ENCODE results near the gene TRDN.

GRCh38 chr6:123659960-123660748, 23.4 kb upstream of the TRDN start:
- TF ChIP-seq CTCF (IDR thresholded peaks at IDR 0.05): no peak
- no peak for TF ChIP-seq POLR2A (IDR thresholded peaks at IDR 0.05)
